H9 (cell line): ENCODE measurements around the gene CCSER2. TPM values are rescaled to one million over a fixed set of nuclear protein-coding genes. Genes with fewer than 3 reads are reported as not detected.

Experiments used
- DNase-seq: peaks from one replicate; pipeline ENCODE4 v3.0.0-alpha.2; 2017
- H2AFZ ChIP-seq: one replicate; pipeline ENCODE4 v1.6.1; 2013; ENCODE audit warnings: mild to moderate bottlenecking, low read length, control low read depth, moderate library complexity
- H2AK5ac ChIP-seq: 2 replicates; pipeline ENCODE4 v1.6.1; 2013; ENCODE audit warnings: low read length, control low read depth, mixed read lengths; ENCODE audit not compliant: insufficient read length
- H2BK120ac ChIP-seq: one replicate; pipeline ENCODE4 v1.6.1; 2013; ENCODE audit warnings: low read depth, mild to moderate bottlenecking, low read length, control low read depth, inconsistent platforms; ENCODE audit not compliant: poor library complexity, severe bottlenecking
- H2BK12ac ChIP-seq: 2 replicates; pipeline ENCODE4 v1.6.1; 2013; ENCODE audit warnings: low read length, control low read depth, mixed read lengths, low read depth; ENCODE audit not compliant: insufficient read length
- H2BK15ac ChIP-seq: 2 replicates; pipeline ENCODE4 v1.6.1; 2013; ENCODE audit warnings: low read depth, low read length, control low read depth
- H2BK20ac ChIP-seq: one replicate; pipeline ENCODE4 v1.6.1; 2013; ENCODE audit warnings: low read depth, mild to moderate bottlenecking, low read length, control low read depth, inconsistent platforms; ENCODE audit not compliant: poor library complexity, severe bottlenecking
- H2BK5ac ChIP-seq: 2 replicates; pipeline ENCODE4 v1.6.1; 2013; ENCODE audit warnings: low read length, control low read depth, mixed read lengths; ENCODE audit not compliant: insufficient read length
- H3K14ac ChIP-seq: 2 replicates; pipeline ENCODE4 v1.6.1; 2013; ENCODE audit warnings: low read length, control low read depth; ENCODE audit not compliant: insufficient read depth
- H3K18ac ChIP-seq: 2 replicates; pipeline ENCODE4 v1.6.1; 2013; ENCODE audit warnings: low read depth, mild to moderate bottlenecking, mixed read lengths, low read length, control low read depth; ENCODE audit not compliant: insufficient read length
- H3K23ac ChIP-seq: 2 replicates; pipeline ENCODE4 v1.6.1; 2013; ENCODE audit warnings: low read length, control low read depth, mixed read lengths, low read depth; ENCODE audit not compliant: insufficient read length
- H3K23me2 ChIP-seq: 2 replicates; pipeline ENCODE4 v1.6.1; 2013; ENCODE audit warnings: low read depth, mild to moderate bottlenecking, mixed read lengths, low read length, control low read depth; ENCODE audit not compliant: insufficient read length, poor library complexity, severe bottlenecking
- H3K27ac ChIP-seq: 2 replicates; pipeline ENCODE4 v1.5.1; 2013; ENCODE audit warnings: low read length, control low read depth, mixed read lengths, low read depth; ENCODE audit not compliant: insufficient read length
- H3K27me3 ChIP-seq: 2 replicates; pipeline ENCODE4 v1.6.1; 2013; ENCODE audit warnings: low read length, control low read depth, inconsistent platforms; ENCODE audit not compliant: insufficient read depth
- H3K4ac ChIP-seq: 2 replicates; pipeline ENCODE4 v1.6.1; 2013; ENCODE audit warnings: low read depth, mild to moderate bottlenecking, control low read depth, inconsistent platforms, low read length, moderate library complexity
- H3K4me1 ChIP-seq: 2 replicates; pipeline ENCODE4 v1.6.1; 2013; ENCODE audit warnings: low read length, control low read depth, inconsistent platforms; ENCODE audit not compliant: insufficient read depth
- H3K4me2 ChIP-seq: 2 replicates; pipeline ENCODE4 v1.6.1; 2013; ENCODE audit warnings: low read length, control low read depth, mixed read lengths; ENCODE audit not compliant: insufficient read length, insufficient read depth
- H3K56ac ChIP-seq: 2 replicates; pipeline ENCODE4 v1.6.1; 2013; ENCODE audit warnings: low read depth, mild to moderate bottlenecking, mixed read lengths, low read length, control low read depth; ENCODE audit not compliant: insufficient read length
- H3K79me1 ChIP-seq: 2 replicates; pipeline ENCODE4 v1.6.1; 2013; ENCODE audit warnings: low read depth, mild to moderate bottlenecking, moderate library complexity, low read length, control low read depth, inconsistent platforms; ENCODE audit not compliant: insufficient read depth, poor library complexity, severe bottlenecking
- H3K79me2 ChIP-seq: 2 replicates; pipeline ENCODE4 v1.6.1; 2013; ENCODE audit warnings: low read length, control low read depth, inconsistent platforms; ENCODE audit not compliant: insufficient read depth
- H3K9ac ChIP-seq: 2 replicates; pipeline ENCODE4 v1.6.1; 2013; ENCODE audit warnings: low read length, control low read depth, mixed read lengths; ENCODE audit not compliant: insufficient read length; ENCODE audit errors: extremely low read depth
- H3K9me3 ChIP-seq: one replicate; pipeline ENCODE4 v1.6.1; 2013; ENCODE audit warnings: low read depth, low read length, inconsistent platforms; ENCODE audit not compliant: control insufficient read depth
- H3T11ph ChIP-seq: one replicate; pipeline ENCODE4 v1.6.1; 2013; ENCODE audit warnings: mild to moderate bottlenecking, low read length, control low read depth, inconsistent platforms
- H4K20me1 ChIP-seq: one replicate; pipeline ENCODE4 v1.6.1; 2013; ENCODE audit not compliant: control insufficient read depth, insufficient read length, insufficient read depth
- H4K5ac ChIP-seq: 2 replicates; pipeline ENCODE4 v1.6.1; 2013; ENCODE audit warnings: low read depth, mild to moderate bottlenecking, mixed read lengths, low read length, control low read depth; ENCODE audit not compliant: insufficient read length
- H4K8ac ChIP-seq: replicated peaks from 2 replicates; pipeline ENCODE4 v1.6.1; 2013; ENCODE audit warnings: low read length, control low read depth, mixed read lengths, low read depth; ENCODE audit not compliant: insufficient read length
- H4K91ac ChIP-seq: 2 replicates; pipeline ENCODE4 v1.6.1; 2013; ENCODE audit warnings: low read depth, mild to moderate bottlenecking, moderate library complexity, mixed read lengths, low read length, control low read depth; ENCODE audit not compliant: insufficient read length
- H3K27ac Mint-ChIP-seq, 3 experiments: 2 replicates in 2 of 3; 3 replicates in 1 of 3; pipeline ENCODE4 v1.8.0; 2020 to 2021; ENCODE audit warnings: mixed read lengths in 3 of 3, mild to moderate bottlenecking in 1 of 3, moderate library complexity in 1 of 3
- H3K27me3 Mint-ChIP-seq: 2 replicates; pipeline ENCODE4 v1.8.0; 2021; ENCODE audit warnings: low read depth, mild to moderate bottlenecking, moderate library complexity, mixed read lengths
- H3K36me3 Mint-ChIP-seq, 3 experiments: 2 replicates in 2 of 3; 3 replicates in 1 of 3; pipeline ENCODE4 v1.8.0; 2020 to 2021; ENCODE audit warnings: low read depth in 3 of 3, mixed read lengths in 3 of 3; ENCODE audit not compliant: insufficient read depth in 1 of 3
- H3K4me1 Mint-ChIP-seq, 2 experiments: 2 replicates each; pipeline ENCODE4 v1.8.0; 2020; ENCODE audit warnings: mixed read lengths in 2 of 2
- H3K4me3 Mint-ChIP-seq, 2 experiments: 2 replicates in 1 of 2; 3 replicates in 1 of 2; pipeline ENCODE4 v1.8.0; 2020 to 2021; ENCODE audit warnings: mild to moderate bottlenecking in 2 of 2, mixed read lengths in 2 of 2, moderate library complexity in 1 of 2
- H3K9me3 Mint-ChIP-seq, 2 experiments: 2 replicates in 1 of 2; 3 replicates in 1 of 2; pipeline ENCODE4 v1.8.0; 2020; ENCODE audit warnings: mild to moderate bottlenecking in 2 of 2, mixed read lengths in 2 of 2, moderate library complexity in 1 of 2
- CTCF ChIP-seq: fragments of 200-600 bp; sonication (generic); conservative IDR thresholded peaks from 3 replicates; pipeline ENCODE4 v1.8.0; 2021; ENCODE audit warnings: antibody characterized with exemption, mild to moderate bottlenecking
- WGBS: extraction: QIAGEN DNeasy Blood & Tissue Kit; methylation state at CpG from one replicate; pipeline ENCODE4 v1.1.7; 2013; ENCODE audit warnings: missing lambda C conversion rate, low lambda C conversion rate, mixed read lengths; ENCODE audit not compliant: insufficient read length; ENCODE audit errors: extremely low coverage; 5-methylcytosine and 5-hydroxymethylcytosine counted together
- total RNA-seq: library from RNA; stranded (reverse); gene quantifications from 2 replicates; pipeline ENCODE4 v1.2.1, GENCODE V29; 2021

Gene CCSER2
- total RNA-seq, 1 experiment from 2014 or later, result 22.2 TPM

- no peak overlapping the region for H2AFZ ChIP-seq
- Mint-ChIP-seq H3K36me3 (peaks cover 0 to under 1% (median 0%) of the 10 kb centered on the region in 3 experiments; a peak in 2 of 7 replicates), H3K9me3 (no peaks in the 10 kb centered on the region), H3K4me3 (no peak overlapping the region), H3K27ac (no peak overlapping the region), H3K4me1 (peaks cover 32 to 46% of the 10 kb centered on the region in 2 experiments), H3K27me3 (no peaks in the 10 kb centered on the region)
- H4K20me1 ChIP-seq, result no peaks in the 10 kb centered on the region
- peaks cover 2% of the 10 kb centered on the region; the same call in 1 of the 2 replicates for H3K4me1 ChIP-seq
- no peak overlapping the region for H3K4ac ChIP-seq
- no peak overlapping the region for H3K18ac ChIP-seq
- H3K4me2 ChIP-seq, result no peak overlapping the region
- H2AK5ac ChIP-seq, result no peak overlapping the region
- no peak overlapping the region for H4K91ac ChIP-seq
- no peak overlapping the region for H3K56ac ChIP-seq
- H3T11ph ChIP-seq, result no peak overlapping the region
- H3K27me3 ChIP-seq, result no peaks in the 10 kb centered on the region
- no peak overlapping the region for H4K5ac ChIP-seq
- H3K9me3 ChIP-seq, result no peaks in the 10 kb centered on the region
- TF ChIP-seq CTCF, result no peak
- no peak overlapping the region for H3K9ac ChIP-seq
- H2BK5ac ChIP-seq, result no peak overlapping the region
- no peak overlapping the region for H3K27ac ChIP-seq
- H3K79me2 ChIP-seq, result peaks cover 7% of the 10 kb centered on the region; the same call in 1 of the 2 replicates
- no peak for DNase-seq
- H3K14ac ChIP-seq, result no peak overlapping the region
- no peaks in the 10 kb centered on the region for H3K79me1 ChIP-seq
- H2BK20ac ChIP-seq, result no peak overlapping the region
- no peak overlapping the region for H3K23ac ChIP-seq
- H2BK12ac ChIP-seq, result no peak overlapping the region
- H3K23me2 ChIP-seq, result no peaks in the 10 kb centered on the region
- H2BK120ac ChIP-seq, result no peak overlapping the region
- no CpG with 5 or more reads among the region's 2 CpGs for WGBS
- H2BK15ac ChIP-seq, result no peak overlapping the region
- H4K8ac ChIP-seq, result no peak overlapping the region
Observed at GRCh38 chr10:84356928-84357327, 28.5 kb downstream of the CCSER2 start.
